Measurements from ENCODE around the gene CD33. TPM values are rescaled to one million over a fixed set of nuclear protein-coding genes. Genes with fewer than 3 reads are reported as not detected.

Gene CD33
- total RNA-seq, 1 donor from 2014 or later = 15.0 TPM

DNA sequence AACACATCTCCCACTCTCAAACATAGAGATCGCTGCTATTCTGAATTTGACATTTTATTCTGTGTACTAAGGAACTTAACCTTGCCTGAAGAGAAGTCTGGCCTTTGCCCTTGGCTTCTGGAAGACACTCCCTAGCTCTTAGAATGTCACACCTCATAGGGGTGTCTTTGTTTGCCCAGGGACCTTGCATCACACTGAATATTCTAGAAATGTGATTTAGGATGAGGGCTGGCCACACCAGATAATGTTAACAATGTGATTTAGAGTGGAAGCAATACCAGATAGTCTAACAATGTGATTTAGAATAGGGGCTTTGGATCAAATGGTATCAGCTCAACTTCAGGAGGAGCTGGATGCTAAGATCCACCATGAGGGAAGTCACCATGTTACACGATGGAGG, 32.6 kb downstream of the CD33 start:
- intact Hi-C loops (cut with micrococcal nuclease) = loop anchor here (10.0 kb wide), 2 partner anchors 53 to 67 kb away; no protein-coding TSS in a partner anchor

- intact Hi-C loops (cut with micrococcal nuclease) = loop anchor here (1.0 to 10.0 kb wide), 4 partner anchors 32 to 100 kb away; no protein-coding TSS in a partner anchor
Measured at GRCh38 chr19:51258165-51259160, 33.6 kb downstream of the CD33 start.

GRCh38 chr19:51259348-51260245, 34.7 kb downstream of the CD33 start:
- intact Hi-C loops (cut with micrococcal nuclease) = loop anchor here (1.0 to 10.0 kb wide), 4 partner anchors 33 to 101 kb away; no protein-coding TSS in a partner anchor

- intact Hi-C loops (cut with micrococcal nuclease) = no loop called here
Measured at GRCh38 chr19:51263808-51264207, 38.9 kb downstream of the CD33 start.

GRCh38 chr19:51271067-51271466, 46.2 kb downstream of the CD33 start:
- intact Hi-C loops (cut with micrococcal nuclease) = no loop called here

GRCh38 chr19:51272183-51272810, 47.4 kb downstream of the CD33 start:
- intact Hi-C loops (cut with micrococcal nuclease) = no loop called here

- intact Hi-C loops (cut with micrococcal nuclease) = no loop called here
Measured at GRCh38 chr19:51274049-51274770, 49.3 kb downstream of the CD33 start.

- intact Hi-C loops (cut with micrococcal nuclease) = no loop called here
Measured at GRCh38 chr19:51277112-51277511, 52.2 kb downstream of the CD33 start.

- intact Hi-C loops (cut with micrococcal nuclease) = no loop called here
Measured at GRCh38 chr19:51282335-51282734, 57.5 kb downstream of the CD33 start.

- intact Hi-C loops (cut with micrococcal nuclease) = no loop called here
Measured at GRCh38 chr19:51285682-51286081, 60.8 kb downstream of the CD33 start.

Other genes with a start within 250 kb of the CD33 start
- gene KLK7, start 241.2 kb upstream of the CD33 start, total RNA-seq = not detected in 2 replicates
- gene KLK8, start 223.5 kb upstream of the CD33 start, total RNA-seq = not detected in 2 replicates
- not detected in 2 replicates for gene KLK10, start 205.4 kb upstream of the CD33 start, total RNA-seq
- gene KLK11, start 198.5 kb upstream of the CD33 start, total RNA-seq = not detected in 2 replicates
- not detected in 2 replicates for gene KLK12, start 190.1 kb upstream of the CD33 start, total RNA-seq
- not detected in 2 replicates for gene KLK13, start 160.0 kb upstream of the CD33 start, total RNA-seq
- gene KLK14, start 142.2 kb upstream of the CD33 start, total RNA-seq = 0.64 and 0.80 TPM in 2 replicates
- gene CTU1, start 116.7 kb upstream of the CD33 start, total RNA-seq = 8.2 and 9.0 TPM in 2 replicates
- 0.14 and 0.25 TPM in 2 replicates for gene SIGLEC9, start 100.2 kb upstream of the CD33 start, total RNA-seq
- not detected in 2 replicates for gene SIGLEC7, start 82.8 kb upstream of the CD33 start, total RNA-seq
- gene SIGLECL1, start 26.0 kb downstream of the CD33 start, total RNA-seq = not detected in 2 replicates
- gene IGLON5, start 86.6 kb downstream of the CD33 start, total RNA-seq = not detected in 2 replicates
- gene VSIG10L, start 117.1 kb downstream of the CD33 start, total RNA-seq = 2.0 and 2.4 TPM in 2 replicates
- gene ETFB, start 141.3 kb downstream of the CD33 start, total RNA-seq = 125 and 134 TPM in 2 replicates
- gene CLDND2, start 143.9 kb downstream of the CD33 start, total RNA-seq = 5.1 and 5.7 TPM in 2 replicates
- gene NKG7, start 147.6 kb downstream of the CD33 start, total RNA-seq = 135 and 136 TPM in 2 replicates
- gene LIM2, start 162.9 kb downstream of the CD33 start, total RNA-seq = 0.18 TPM in 1 of 2 replicates, not detected in the other
- not detected in 2 replicates for gene C19orf84, start 165.5 kb downstream of the CD33 start, total RNA-seq
- gene SIGLEC10, start 192.6 kb downstream of the CD33 start, total RNA-seq = 4.8 and 5.0 TPM in 2 replicates
- not detected in 2 replicates for gene SIGLEC8, start 233.4 kb downstream of the CD33 start, total RNA-seq

Measured in T-helper 2 cell treated with Interferon-gamma antibody and Interleukin-4, amounts not matched to agents 100 ng/mL and 5 ng/mL, for 36 hours (primary cell).